ENCODE measurements around the gene SP6.

Gene SP6

GRCh38 chr17:47879776-47880454, 29.0 kb upstream of the SP6 start:
- no peak for DNase-seq (ENCODE audit: low read depth)

GRCh38 chr17:47879028-47879585, 28.1 kb upstream of the SP6 start:
- DNase-seq (ENCODE audit: low read depth) = no peak

- no peak for DNase-seq (ENCODE audit: low read depth)
Observed at GRCh38 chr17:47878203-47879027, 27.5 kb upstream of the SP6 start.

GRCh38 chr17:47877368-47878034, 26.5 kb upstream of the SP6 start:
- no peak for DNase-seq (ENCODE audit: low read depth)

GRCh38 chr17:47875011-47875985, 24.3 kb upstream of the SP6 start:
- no peak for DNase-seq (ENCODE audit: low read depth)

GRCh38 chr17:47873200-47874090, 22.5 kb upstream of the SP6 start:
- no peak for DNase-seq (ENCODE audit: low read depth)

- DNase-seq (ENCODE audit: low read depth) = no peak
Observed at GRCh38 chr17:47872651-47873161, 21.7 kb upstream of the SP6 start.

GRCh38 chr17:47872019-47872650, 21.2 kb upstream of the SP6 start:
- no peak for DNase-seq (ENCODE audit: low read depth)

- no peak for DNase-seq (ENCODE audit: low read depth)
Observed at GRCh38 chr17:47871048-47871447, 20.1 kb upstream of the SP6 start.

GRCh38 chr17:47870056-47870455, 19.1 kb upstream of the SP6 start:
- DNase-seq (ENCODE audit: low read depth) = no peak

- no peak for DNase-seq (ENCODE audit: low read depth)
Observed at GRCh38 chr17:47869114-47869513, 18.2 kb upstream of the SP6 start.

- DNase-seq (ENCODE audit: low read depth) = no peak
Observed at GRCh38 chr17:47867813-47868533, 17.0 kb upstream of the SP6 start.

GRCh38 chr17:47866941-47867340, 16.0 kb upstream of the SP6 start:
- DNase-seq (ENCODE audit: low read depth) = no peak

GRCh38 chr17:47864791-47865216, 13.8 kb upstream of the SP6 start:
- DNase-seq (ENCODE audit: low read depth) = no peak

- no peak for DNase-seq (ENCODE audit: low read depth)
Observed at GRCh38 chr17:47862621-47863440, 11.9 kb upstream of the SP6 start.

GRCh38 chr17:47860386-47860785, 9.4 kb upstream of the SP6 start:
- DNase-seq (ENCODE audit: low read depth) = no peak

GRCh38 chr17:47857551-47858455, 6.8 kb upstream of the SP6 start:
- DNase-seq (ENCODE audit: low read depth) = no peak
